Fibroblast of lung (primary cell): Measurements from ENCODE around the gene CACNB1. TPM values are rescaled to one million over a fixed set of nuclear protein-coding genes. Genes with fewer than 3 reads are reported as not detected.

Experiments
- DNase-seq, 2 donors: peaks; one replicate each; pipeline versions ENCODE4 v3.0.0 to v3.0.0-alpha.2; 2010; ENCODE audit warnings: low read depth in 2 of 2
- H2AFZ ChIP-seq: 2 replicates; pipeline ENCODE4 v1.5.1; 2012; ENCODE audit warnings: low read length, control low read depth, inconsistent platforms
- H3K27ac ChIP-seq: 2 replicates; pipeline ENCODE4 v1.5.1; 2011; ENCODE audit warnings: low read length, control low read depth; ENCODE audit not compliant: insufficient read depth
- H3K27me3 ChIP-seq: 2 replicates; pipeline ENCODE4 v1.5.1; 2011; ENCODE audit warnings: mild to moderate bottlenecking, low read length; ENCODE audit not compliant: control insufficient read depth, insufficient read depth
- H3K36me3 ChIP-seq: 2 replicates; pipeline ENCODE4 v1.5.1; 2011; ENCODE audit warnings: low read length; ENCODE audit not compliant: control insufficient read depth, insufficient read depth
- H3K4me1 ChIP-seq: 2 replicates; pipeline ENCODE4 v1.5.1; 2011; ENCODE audit warnings: low read length; ENCODE audit not compliant: control insufficient read depth, insufficient read depth; ENCODE audit errors: extremely low read depth
- H3K4me2 ChIP-seq: 2 replicates; pipeline ENCODE4 v1.5.1; 2011; ENCODE audit warnings: low read length, control low read depth; ENCODE audit not compliant: insufficient read depth; ENCODE audit errors: extremely low read depth
- H3K4me3 ChIP-seq, 4 experiments: fragments of 200-600 bp in 1 of 4; sonication (generic) in 1 of 4; replicated peaks in 1 of 4; 2 replicates each; pipeline ENCODE4 v1.5.1; 2011 to 2016; ENCODE audit warnings: low read length in 4 of 4, low read depth in 3 of 4, mild to moderate bottlenecking in 3 of 4, control low read depth in 2 of 4, inconsistent platforms in 1 of 4, mixed read lengths in 1 of 4; ENCODE audit not compliant: insufficient read depth in 1 of 4; ENCODE audit errors: control extremely low read depth in 1 of 4
- H3K79me2 ChIP-seq: 2 replicates; pipeline ENCODE4 v1.5.1; 2012; ENCODE audit warnings: mild to moderate bottlenecking, low read length, inconsistent platforms; ENCODE audit not compliant: control insufficient read depth, insufficient read depth
- H3K9ac ChIP-seq: 2 replicates; pipeline ENCODE4 v1.5.1; 2011; ENCODE audit warnings: mild to moderate bottlenecking, low read length, control low read depth; ENCODE audit not compliant: insufficient read depth
- H3K9me3 ChIP-seq: 2 replicates; pipeline ENCODE4 v1.5.1; 2012; ENCODE audit warnings: low read depth, low read length; ENCODE audit not compliant: control insufficient read depth, insufficient read depth
- H4K20me1 ChIP-seq: 2 replicates; pipeline ENCODE4 v1.5.1; 2011; ENCODE audit warnings: low read length; ENCODE audit not compliant: control insufficient read depth, insufficient read depth; ENCODE audit errors: extremely low read depth
- CTCF ChIP-seq, 2 donors: IDR thresholded peaks in 1 of 2; conservative IDR thresholded peaks in 1 of 2; 1 replicate in 1 of 2; 2 replicates in 1 of 2; pipeline ENCODE4 v1.5.1; 2011 to 2012; ENCODE audit warnings: low read length in 2 of 2, control low read depth in 1 of 2, inconsistent platforms in 1 of 2, low read depth in 1 of 2, mild to moderate bottlenecking in 1 of 2
- EZH2 ChIP-seq: IDR thresholded peaks from 2 replicates; pipeline ENCODE4 v1.5.1; 2012; ENCODE audit warnings: low read length, control low read depth, mild to moderate bottlenecking; ENCODE audit errors: missing control alignments
- polyA minus RNA-seq: library from RNA; depleted of rRNA, polyadenylated mRNA; stranded (reverse); fragments of >200 nt; gene quantifications from 2 replicates; pipeline ENCODE4 v1.2.3, GENCODE V29; 2011; ENCODE audit warnings: low replicate concordance
- polyA plus RNA-seq, 2 donors: library from polyadenylated mRNA; depleted of rRNA in 1 of 2; stranded (reverse) in 1 of 2; unstranded in 1 of 2; fragments of >200 nt; gene quantifications; 2 replicates each; pipeline ENCODE4 v1.2.1, GENCODE V29; 2011 to 2012; ENCODE audit warnings: missing spikeins in 1 of 2
- total RNA-seq: library from RNA; depleted of rRNA; stranded (reverse); fragments of >200 nt; gene quantifications from 2 replicates; pipeline ENCODE4 v1.2.1, GENCODE V29; 2014

Gene CACNB1
- 2.3 and 5.9 TPM in 2 replicates for total RNA-seq
- polyA plus RNA-seq, result 4.2 and 5.7 TPM in 2 replicates
- polyA plus RNA-seq (2012), result 4.6 and 6.2 TPM in 2 replicates
- 5.1 and 5.8 TPM in 2 replicates for polyA minus RNA-seq

GRCh38 chr17:39197380-39198185 lies at the start of gene CACNB1:
Gene CACNB1, minus strand, starts transcription at chr17:39197669. Its CDS starts 174 bp downstream, at chr17:39197495.
- TF ChIP-seq CTCF (conservative IDR thresholded peaks at IDR 0.05 in 1 of 2, IDR thresholded peaks at IDR 0.05 in 1 of 2; ENCODE audit: low read depth in 1 of 2, low read length in 2 of 2) (no peak), EZH2 (no peak)
- H3K4me1 ChIP-seq, result peaks cover 17% of the 10 kb centered on the region
- peak within 1 kb of the TSS; percentile 79 for H3K4me2 ChIP-seq
- no peaks in the 10 kb centered on the region for H4K20me1 ChIP-seq
- H3K27ac ChIP-seq, result peak within 1 kb of the TSS; percentile 41
- peak within 1 kb of the TSS; percentile 61 to 84 (median 68) for H3K4me3 ChIP-seq
- H3K79me2 ChIP-seq, result peaks cover 39% of the 10 kb centered on the region
- H3K9me3 ChIP-seq, result no peaks in the 10 kb centered on the region
- peaks cover 15% of the 10 kb centered on the region for H3K36me3 ChIP-seq
- peak within 1 kb of the TSS; percentile 49 for H2AFZ ChIP-seq
- peak within 1 kb of the TSS; percentile 62 for H3K9ac ChIP-seq
- DNase-seq, result peak; percentile 62 to 81
- no peaks in the 10 kb centered on the region for H3K27me3 ChIP-seq

- no peaks in the 10 kb centered on the region for H3K4me1 ChIP-seq
- H3K79me2 ChIP-seq, result no peaks in the 10 kb centered on the region
- H3K27me3 ChIP-seq, result peaks cover 5% of the 10 kb centered on the region
- H3K4me3 ChIP-seq, result no peak overlapping the region
- no peak overlapping the region for H2AFZ ChIP-seq
- H3K27ac ChIP-seq, result no peak overlapping the region
- no peaks in the 10 kb centered on the region for H3K9me3 ChIP-seq
- no peak overlapping the region for H3K9ac ChIP-seq
- TF ChIP-seq EZH2, result no peak
- no peak for TF ChIP-seq CTCF (conservative IDR thresholded peaks at IDR 0.05 in 1 of 2, IDR thresholded peaks at IDR 0.05 in 1 of 2; ENCODE audit: low read depth in 1 of 2, low read length in 2 of 2)
- no peaks in the 10 kb centered on the region for H4K20me1 ChIP-seq
- DNase-seq, result no peak
- no peak overlapping the region for H3K4me2 ChIP-seq
- H3K36me3 ChIP-seq, result no peaks in the 10 kb centered on the region
Observed at GRCh38 chr17:39246274-39246673, 48.8 kb upstream of the CACNB1 start.

- no peaks in the 10 kb centered on the region for H4K20me1 ChIP-seq
- no peaks in the 10 kb centered on the region for H3K36me3 ChIP-seq
- DNase-seq, result peak; percentile 64 to 80
- H3K4me2 ChIP-seq, result no peak overlapping the region
- H3K4me1 ChIP-seq, result no peaks in the 10 kb centered on the region
- TF ChIP-seq CTCF (conservative IDR thresholded peaks at IDR 0.05 in 1 of 2, IDR thresholded peaks at IDR 0.05 in 1 of 2; ENCODE audit: low read depth in 1 of 2, low read length in 2 of 2) (peak; percentile 87 to 96), EZH2 (no peak)
- H2AFZ ChIP-seq, result no peak overlapping the region
- no peaks in the 10 kb centered on the region for H3K9me3 ChIP-seq
- H3K79me2 ChIP-seq, result no peaks in the 10 kb centered on the region
- peaks cover 5% of the 10 kb centered on the region for H3K27me3 ChIP-seq
- no peak overlapping the region for H3K27ac ChIP-seq
- H3K9ac ChIP-seq, result no peak overlapping the region
- H3K4me3 ChIP-seq, result no peak overlapping the region
Observed at GRCh38 chr17:39244600-39245570, 47.4 kb upstream of the CACNB1 start.
